GM10847 (cell line): Measurements from ENCODE around the gene RNF144B.

Source experiments
- POLR2A ChIP-seq: IDR thresholded peaks from 2 replicates; pipeline ENCODE4 v1.6.1; 2011; ENCODE audit not compliant: insufficient read length; ENCODE audit errors: extremely low read depth

Gene RNF144B

DNA sequence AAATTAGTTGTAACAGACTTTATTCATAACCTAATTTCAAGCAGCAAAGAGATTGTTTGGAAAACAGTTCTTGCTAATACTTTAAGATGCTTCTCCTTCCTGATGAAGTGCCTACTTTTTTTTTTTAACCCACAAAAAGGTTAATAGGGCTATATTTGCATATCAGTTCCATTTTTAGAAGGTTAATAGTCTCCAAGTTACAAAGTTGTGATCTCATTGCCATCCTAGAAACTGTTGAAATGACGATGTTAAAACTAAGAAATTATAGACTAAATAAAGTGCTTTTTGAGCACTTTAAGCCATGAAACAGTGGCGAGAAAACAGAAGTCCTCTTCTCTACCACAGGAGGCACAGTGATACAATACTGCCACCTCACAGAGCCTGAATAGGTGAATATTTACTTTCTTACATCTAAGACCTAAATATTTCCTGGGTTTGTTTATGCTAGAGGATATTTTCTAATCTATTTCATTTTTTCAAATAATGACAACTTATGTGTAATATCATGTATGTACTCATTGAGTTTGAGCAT lies 5.3 kb downstream of the RNF144B start:
- no peak for TF ChIP-seq POLR2A

DNA sequence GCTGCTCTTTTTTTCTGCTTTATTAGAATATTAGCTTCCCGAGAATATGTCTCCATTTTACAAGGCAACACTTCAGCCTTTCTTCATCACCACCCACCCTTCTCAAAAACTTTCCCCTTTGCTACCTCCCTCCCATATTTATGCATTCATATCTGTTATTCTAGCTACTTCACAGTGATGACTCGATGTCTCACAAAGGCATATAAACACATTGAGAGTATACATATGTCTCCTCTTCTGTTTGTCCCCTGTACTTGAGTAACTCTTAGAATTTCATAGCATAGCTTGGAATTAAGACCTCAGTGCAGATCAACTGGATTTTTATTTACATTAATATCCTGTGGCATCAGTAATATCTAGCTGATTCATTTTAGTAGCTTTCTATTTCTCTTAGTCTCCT lies 6.5 kb downstream of the RNF144B start:
- TF ChIP-seq POLR2A = no peak

DNA sequence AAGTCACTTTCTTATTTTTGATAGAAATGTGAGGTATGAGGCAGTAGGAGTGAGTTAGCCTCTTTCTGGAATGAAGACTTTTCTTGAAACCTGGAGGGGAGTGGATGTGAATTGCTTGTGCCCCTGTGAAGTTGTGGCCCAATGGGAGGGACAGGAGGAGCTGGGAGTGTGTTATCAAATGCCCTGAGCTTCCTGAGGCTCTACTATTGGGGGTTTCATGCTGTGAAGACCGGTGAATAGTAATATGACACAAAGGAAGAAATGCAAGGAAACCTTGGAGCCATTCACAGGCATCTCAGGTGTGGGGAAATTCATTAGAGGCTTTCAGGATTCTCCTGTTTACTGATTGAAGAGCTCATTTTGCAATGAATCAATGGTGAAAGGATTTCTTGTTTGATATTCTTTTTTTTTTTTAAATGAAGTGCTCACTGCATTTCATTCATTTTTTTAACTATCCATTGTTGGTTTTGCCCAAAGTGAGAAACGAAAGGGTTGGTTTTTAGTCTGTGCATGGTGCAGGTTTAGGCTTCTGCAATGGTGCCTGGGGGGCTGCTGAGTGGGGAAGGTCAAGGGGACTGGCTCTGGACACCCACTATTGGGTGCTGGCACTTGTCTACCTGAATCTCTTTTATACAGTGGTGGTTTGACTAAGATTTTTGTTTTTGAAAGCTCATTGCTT lies 8.2 kb downstream of the RNF144B start:
- TF ChIP-seq POLR2A = no peak

- TF ChIP-seq POLR2A = no peak
These were observed 8.7 kb downstream of the RNF144B start for GRCh38 chr6:18395856-18396197.

DNA sequence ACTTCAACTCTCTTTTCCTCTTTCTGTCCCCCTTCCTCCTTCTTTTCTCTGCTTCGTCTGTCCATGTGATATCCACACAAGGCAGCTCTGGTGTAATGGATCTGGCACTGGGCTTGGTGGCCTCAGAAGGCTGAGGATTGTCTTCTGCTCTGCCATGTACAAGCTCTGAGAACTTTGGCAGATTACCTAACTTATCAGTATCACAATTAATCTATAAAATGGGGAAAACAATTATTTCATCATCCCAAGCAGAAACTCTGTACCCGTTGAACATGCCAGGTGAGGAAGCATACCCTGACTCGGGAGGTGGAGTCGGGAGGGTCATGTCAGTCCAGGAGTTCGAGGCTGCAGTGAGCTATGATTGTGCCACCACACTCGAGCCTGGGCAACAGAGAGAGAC lies 10.6 kb downstream of the RNF144B start:
- no peak for TF ChIP-seq POLR2A

GRCh38 chr6:18400831-18401446 lies 13.8 kb downstream of the RNF144B start:
- no peak for TF ChIP-seq POLR2A

- no peak for TF ChIP-seq POLR2A
These were observed 18.5 kb downstream of the RNF144B start for GRCh38 chr6:18405477-18406293.

GRCh38 chr6:18406955-18407749 lies 20.0 kb downstream of the RNF144B start:
- TF ChIP-seq POLR2A = no peak

DNA sequence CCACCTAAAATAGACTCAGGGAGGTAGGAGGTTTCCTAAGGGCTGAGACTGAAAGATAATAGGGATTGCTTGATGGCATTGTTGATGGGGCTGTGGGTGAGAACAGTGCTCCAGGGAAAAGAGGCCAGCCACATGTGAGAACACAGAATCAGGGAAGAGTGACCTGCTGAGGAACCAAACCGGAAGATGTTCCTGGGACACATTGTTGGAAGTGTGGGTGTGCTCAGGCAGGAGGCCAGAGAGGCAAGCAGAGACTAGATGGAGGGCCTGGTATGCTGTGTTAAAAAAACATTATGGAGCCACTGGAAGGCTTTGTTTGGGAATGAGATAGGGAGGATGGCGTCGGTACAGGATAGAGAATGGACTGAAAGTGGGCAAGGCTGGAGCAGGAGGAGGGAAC lies 23.3 kb downstream of the RNF144B start:
- TF ChIP-seq POLR2A = no peak

DNA sequence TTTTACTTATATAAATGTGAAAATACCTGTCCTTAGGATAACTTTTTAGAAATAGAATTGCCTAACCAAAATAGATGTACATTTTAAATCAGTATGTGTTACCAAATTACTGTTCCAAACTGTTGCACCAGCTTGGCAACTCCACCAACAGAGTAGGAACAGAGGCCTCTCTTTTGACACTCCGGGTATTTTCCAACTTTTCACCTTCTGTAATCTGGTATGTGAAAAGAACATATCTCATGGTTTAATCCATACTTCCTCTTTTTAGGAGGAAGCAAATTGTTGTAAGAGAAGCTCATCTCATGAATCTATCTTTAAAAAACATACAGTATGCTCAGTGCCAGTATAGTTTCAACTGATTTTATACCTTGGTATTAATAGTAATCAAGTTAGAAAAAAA lies 24.9 kb downstream of the RNF144B start:
- no peak for TF ChIP-seq POLR2A

- no peak for TF ChIP-seq POLR2A
These were observed 25.5 kb downstream of the RNF144B start for GRCh38 chr6:18412644-18413043.

DNA sequence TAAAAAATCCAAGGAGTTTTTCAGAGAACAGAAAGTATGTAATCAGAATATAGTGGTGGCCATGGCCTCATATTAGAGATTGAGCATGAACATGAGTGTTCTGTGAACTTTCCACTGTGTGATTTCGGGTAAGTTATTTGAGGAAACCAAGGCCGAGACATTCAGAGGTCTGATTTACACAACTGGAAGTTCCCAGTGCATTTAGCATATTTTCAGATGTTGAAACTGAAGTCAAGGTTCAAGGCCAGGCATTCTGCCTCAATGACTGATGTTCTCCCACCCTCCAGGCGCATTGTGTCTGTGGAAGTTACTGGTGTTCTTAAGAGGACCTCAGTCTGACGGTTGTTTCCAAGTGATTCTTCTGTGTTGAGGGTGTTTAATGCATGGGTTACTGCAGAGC lies 26.2 kb downstream of the RNF144B start:
- no peak for TF ChIP-seq POLR2A

DNA sequence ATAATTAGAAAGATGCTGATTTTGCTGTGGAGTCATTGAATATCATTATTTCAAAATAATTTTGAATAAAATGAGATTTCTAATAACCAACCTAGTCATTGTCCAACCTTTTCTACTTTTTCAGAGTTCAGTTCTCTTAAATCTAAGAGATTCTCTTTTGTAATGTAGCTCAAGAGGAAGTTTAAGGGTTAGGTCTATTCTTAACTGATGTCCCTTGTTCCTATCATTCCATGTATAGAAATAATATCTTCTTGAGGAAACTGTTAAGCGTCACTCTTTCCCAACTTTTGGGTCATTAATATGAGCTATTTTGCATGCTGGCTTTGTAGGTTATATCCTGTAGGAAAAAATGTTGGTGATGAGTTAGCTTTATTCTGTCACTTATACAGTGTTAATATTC lies 27.0 kb downstream of the RNF144B start:
- no peak for TF ChIP-seq POLR2A

GRCh38 chr6:18415207-18415606 lies 28.1 kb downstream of the RNF144B start:
- TF ChIP-seq POLR2A = no peak

DNA sequence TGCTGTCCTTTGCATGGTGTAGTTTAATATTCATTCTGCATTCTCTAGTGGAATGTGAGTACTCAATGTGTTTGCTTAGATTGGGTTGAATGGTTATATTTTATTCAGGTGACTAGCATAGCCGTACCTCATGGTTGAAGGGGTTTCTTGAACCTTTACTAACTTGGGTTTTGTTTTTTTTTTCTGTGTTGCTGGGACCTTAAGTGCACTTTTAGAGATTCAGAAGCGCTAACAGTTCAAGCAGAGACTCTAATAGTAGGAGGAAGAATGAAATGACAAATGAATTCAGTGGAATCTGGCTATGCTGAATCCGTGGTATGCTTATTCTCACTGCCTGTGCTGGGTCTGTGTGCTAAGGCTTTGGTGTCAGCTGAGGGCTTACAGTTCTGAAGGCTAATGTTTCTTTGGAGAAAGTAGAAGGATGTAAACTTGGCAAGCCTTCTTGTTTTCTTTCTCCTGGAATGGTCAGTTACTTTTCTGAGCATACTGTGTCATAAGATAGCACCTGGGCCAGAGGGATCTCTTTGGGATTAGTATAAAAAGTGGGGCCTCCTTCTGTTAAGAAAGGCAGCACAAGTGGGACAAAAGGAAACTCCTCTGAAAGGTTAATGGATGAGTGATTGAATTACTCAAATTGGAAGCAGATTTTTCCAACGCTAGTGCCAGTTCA lies 28.7 kb downstream of the RNF144B start:
- TF ChIP-seq POLR2A = no peak
